Activated naive CD8-positive, alpha-beta T cell treated with anti-CD3 and anti-CD28 coated beads, Interleukin-2, amount 50 U/mL, for 16 hours (primary cell): Measurements from ENCODE around the gene GAPVD1.
"Not testable (repeated sequence)": the region's sequence is repeated elsewhere in the genome, so short reads cannot be mapped to it uniquely, and the experiment has no call there.

ENCODE experiments used
- DNase-seq: peaks from one replicate; pipeline ENCODE4 v3.0.0-alpha.2; 2020; ENCODE audit warnings: low read depth, low spot score

GAPVD1 gene, protein sequence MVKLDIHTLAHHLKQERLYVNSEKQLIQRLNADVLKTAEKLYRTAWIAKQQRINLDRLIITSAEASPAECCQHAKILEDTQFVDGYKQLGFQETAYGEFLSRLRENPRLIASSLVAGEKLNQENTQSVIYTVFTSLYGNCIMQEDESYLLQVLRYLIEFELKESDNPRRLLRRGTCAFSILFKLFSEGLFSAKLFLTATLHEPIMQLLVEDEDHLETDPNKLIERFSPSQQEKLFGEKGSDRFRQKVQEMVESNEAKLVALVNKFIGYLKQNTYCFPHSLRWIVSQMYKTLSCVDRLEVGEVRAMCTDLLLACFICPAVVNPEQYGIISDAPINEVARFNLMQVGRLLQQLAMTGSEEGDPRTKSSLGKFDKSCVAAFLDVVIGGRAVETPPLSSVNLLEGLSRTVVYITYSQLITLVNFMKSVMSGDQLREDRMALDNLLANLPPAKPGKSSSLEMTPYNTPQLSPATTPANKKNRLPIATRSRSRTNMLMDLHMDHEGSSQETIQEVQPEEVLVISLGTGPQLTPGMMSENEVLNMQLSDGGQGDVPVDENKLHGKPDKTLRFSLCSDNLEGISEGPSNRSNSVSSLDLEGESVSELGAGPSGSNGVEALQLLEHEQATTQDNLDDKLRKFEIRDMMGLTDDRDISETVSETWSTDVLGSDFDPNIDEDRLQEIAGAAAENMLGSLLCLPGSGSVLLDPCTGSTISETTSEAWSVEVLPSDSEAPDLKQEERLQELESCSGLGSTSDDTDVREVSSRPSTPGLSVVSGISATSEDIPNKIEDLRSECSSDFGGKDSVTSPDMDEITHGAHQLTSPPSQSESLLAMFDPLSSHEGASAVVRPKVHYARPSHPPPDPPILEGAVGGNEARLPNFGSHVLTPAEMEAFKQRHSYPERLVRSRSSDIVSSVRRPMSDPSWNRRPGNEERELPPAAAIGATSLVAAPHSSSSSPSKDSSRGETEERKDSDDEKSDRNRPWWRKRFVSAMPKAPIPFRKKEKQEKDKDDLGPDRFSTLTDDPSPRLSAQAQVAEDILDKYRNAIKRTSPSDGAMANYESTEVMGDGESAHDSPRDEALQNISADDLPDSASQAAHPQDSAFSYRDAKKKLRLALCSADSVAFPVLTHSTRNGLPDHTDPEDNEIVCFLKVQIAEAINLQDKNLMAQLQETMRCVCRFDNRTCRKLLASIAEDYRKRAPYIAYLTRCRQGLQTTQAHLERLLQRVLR (N-terminal part only)

DNA sequence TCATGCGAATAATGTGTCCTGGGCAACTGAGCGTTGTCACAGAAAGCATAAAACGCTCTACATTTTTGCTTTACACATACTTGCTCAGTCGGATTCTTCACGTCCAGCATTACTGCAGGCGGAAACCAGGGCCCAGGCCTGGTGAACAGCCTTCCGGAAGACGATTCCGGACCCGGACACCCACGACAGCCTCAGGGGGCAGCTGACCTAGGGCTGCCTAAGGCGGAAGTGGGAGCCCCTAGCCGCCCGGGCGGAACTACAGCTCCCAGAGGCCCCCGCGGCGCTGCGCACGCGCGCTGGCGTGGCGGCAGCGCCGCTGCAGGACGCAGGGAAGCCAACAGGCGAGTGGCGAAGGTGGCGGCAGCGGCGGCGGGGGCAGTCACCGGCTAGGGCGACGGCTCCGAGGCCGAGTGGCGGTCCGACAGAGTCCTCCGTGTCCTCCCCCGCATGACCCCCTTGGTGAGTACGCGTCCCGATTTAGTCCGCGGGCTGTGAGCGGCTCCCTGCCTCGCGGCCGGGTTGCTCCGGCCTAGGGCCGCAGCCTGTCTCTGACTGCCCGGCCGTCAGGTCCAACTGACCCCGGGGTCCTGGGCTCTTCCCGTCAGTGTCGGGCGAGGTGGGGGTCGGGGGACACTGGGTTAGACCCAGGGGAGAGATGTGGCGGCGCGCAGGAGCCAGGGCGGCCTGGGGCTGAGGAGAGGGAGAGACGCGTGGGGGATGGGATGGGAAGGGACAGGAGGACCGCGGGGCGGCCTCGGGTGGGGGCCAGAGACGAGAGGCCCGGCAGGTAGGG, at the start of gene GAPVD1:
Gene GAPVD1 (plus strand): TSS at position 326 of the 793 bp plus-strand sequence. CDS start 37,096 bp downstream, outside the sequence.
- peak; percentile 65 for DNase-seq

GRCh38 chr9:125214186-125214585, 47.4 kb upstream of the GAPVD1 start:
- no peak for DNase-seq

- DNase-seq: no peak
Measured at GRCh38 chr9:125218621-125219020, 43.0 kb upstream of the GAPVD1 start.

GRCh38 chr9:125224858-125225257, 36.8 kb upstream of the GAPVD1 start:
- DNase-seq: not testable (repeated sequence)

GRCh38 chr9:125227761-125228160, 33.9 kb upstream of the GAPVD1 start:
- DNase-seq: no peak

DNA sequence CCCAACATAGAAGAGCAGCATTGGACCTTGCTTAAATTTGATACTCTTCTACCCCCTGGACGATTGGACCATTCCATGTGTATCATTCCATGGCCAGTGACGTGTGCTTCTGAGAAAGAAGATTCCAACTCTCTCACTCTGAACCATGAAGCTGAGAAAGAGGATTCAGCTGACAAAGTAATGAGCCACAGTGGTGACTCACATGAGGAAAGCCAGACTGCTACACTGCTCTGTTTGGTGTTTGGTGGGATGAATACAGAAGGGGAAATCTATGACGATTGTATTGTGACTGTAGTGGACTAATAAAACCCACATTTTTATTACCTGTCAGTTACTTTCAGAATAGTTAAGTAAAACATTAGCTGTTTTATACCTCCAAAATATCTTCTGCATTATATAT, 27.9 kb upstream of the GAPVD1 start:
- DNase-seq: no peak

DNA sequence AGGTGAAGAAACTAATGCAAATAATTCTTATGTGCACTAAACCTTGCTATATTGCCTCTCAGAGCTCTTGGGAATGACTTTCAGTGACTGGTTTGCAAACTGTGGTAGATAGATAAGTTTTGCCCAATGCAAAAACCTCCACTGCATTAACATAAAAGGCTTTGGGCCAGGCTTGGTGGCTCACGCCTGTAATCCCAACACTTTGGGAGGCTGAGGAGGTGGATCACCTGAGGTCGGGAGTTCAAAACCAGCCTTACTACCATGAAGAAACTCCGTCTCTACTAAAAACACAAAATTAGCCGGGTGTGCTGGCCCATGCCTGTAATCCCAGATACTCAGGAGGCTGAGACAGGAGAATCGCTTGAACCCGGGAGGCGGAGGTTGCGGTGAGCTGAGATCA, 27.5 kb upstream of the GAPVD1 start:
- DNase-seq: not testable (repeated sequence)

- no peak for DNase-seq
Measured at GRCh38 chr9:125235804-125236519, 25.7 kb upstream of the GAPVD1 start.

- not testable (repeated sequence) for DNase-seq
Measured at GRCh38 chr9:125236520-125237159, 25.0 kb upstream of the GAPVD1 start.

DNA sequence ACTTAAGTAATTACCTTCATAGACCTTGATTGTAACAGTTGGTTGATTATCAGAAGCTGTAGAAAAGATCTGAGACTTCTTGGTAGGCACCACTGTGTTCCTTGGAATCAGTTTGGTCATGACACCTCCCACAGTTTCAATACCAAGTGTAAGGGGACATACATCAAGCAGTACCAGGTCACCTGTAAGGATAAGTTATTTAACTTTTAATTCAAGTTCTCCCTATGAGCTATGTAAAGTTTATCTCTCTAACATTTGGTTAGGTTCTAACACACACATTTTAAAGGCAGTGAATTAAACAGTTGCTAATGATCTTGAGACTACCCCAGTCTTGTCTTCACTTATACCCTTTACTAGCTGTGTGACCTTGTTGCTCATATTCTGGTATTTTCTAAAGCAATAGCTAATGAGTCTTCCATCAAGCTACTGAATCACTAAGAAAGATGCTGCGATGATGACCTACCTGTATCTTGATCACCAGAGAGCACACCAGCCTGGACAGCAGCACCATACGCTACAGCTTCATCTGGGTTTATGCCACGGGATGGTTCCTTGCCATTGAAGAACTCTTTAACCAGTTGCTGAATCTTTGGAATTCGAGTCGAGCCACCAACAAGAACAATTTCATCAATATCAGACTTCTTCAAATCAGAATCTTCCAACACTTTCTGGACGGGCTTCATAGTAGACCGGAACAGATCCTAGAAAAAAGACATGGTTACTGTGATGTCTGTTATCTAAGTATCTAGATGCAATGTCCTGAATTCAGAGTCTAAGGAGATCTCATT, 23.3 kb upstream of the GAPVD1 start:
- DNase-seq: no peak

GRCh38 chr9:125238915-125239446, 22.6 kb upstream of the GAPVD1 start:
- DNase-seq: no peak

DNA sequence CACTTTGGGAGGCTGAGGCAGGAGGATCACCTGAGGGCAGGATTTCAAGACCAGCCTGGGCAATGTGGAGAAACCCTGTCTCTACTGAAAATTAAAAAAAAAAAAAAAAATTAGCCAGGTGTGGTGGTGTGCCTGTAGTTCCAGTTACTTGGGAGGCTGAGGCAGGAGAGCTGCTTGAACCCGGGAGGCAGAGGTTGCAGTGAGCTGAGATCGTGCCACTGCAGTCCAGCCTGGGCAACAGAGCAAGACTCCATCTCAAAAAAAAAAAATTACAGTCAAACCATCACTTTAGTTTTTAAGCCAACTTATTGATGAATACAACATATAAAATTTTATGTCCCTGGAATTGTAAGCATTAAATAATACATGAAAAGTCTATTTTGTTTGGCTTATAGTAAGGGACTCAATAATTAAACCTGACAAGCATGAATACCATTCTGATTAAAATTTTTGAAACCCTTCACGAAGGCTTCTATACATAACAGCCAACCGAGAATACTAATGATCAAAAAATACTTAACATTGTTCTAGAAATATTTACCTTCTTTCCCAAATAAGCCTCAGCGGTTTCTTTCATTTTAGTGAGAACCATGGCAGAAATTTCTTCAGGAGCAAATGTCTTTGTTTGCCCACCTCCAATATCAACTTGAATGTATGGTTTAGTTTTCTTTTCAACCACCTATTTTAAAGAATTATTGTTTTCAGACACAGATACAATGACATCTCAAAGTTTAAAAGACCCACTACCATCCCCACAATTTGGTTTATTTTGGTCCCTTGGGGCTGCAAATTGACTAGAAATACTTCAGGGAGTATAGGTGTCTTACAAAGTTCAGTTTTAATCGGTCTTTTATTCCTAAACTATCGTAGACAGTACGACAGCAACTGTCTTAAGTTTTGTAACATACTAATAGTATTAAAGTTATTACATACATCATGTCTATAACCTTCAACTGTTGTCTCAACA, 21.7 kb upstream of the GAPVD1 start:
- DNase-seq: no peak

DNA sequence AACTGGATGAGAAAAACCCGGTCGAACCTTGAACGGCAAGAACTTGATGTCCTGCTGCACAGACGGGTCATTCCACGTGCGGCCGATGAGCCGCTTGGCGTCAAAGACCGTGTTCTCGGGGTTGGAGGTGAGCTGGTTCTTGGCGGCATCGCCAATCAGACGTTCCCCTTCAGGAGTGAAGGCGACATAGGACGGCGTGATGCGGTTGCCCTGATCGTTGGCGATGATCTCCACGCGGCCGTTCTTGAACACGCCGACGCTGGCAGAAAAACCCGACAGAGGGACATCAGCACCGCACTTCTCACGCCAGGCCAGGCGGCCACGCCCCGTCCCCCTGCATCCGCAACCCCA, 21.0 kb upstream of the GAPVD1 start:
- peak; percentile 7 for DNase-seq

DNA sequence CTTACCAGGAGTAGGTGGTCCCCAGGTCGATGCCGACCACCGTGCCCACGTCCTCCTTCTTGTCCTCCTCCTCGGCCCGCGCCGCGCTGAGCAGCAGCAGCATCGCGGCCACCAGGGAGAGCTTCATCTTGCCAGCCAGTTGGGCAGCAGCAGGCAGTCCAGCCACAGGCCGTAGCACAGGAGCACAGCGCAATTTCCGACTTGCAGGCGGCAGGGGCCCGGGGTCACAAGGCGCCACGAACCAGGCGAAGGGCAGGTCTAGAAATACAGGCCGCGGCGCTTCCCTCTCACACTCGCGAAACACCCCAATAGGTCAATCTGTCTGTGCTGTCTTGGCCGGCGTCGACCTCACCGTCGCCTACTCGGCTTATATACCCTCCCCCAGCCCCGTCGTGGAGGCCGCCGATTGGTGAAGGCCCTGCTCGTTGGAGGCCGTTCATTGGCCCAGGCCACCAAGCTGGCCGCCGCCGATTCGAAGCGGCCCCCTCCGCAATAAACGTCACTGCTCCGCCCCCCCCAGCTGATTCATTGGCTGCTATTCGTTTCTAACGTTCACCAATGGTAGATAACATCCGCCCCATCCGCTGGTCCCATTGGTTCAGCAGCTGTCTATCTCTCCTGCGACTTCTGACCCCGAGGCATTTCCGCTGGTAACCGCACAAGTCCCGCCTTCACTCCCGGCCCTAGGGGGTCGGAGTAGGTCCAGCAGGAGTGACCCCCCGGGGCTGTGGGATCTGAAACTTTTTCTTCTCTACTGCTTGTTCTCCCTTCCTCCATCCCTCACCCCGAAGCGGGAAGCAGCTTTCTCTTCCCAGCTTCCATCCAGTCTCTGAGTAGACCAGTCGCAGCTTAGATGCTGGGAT, 20.4 kb upstream of the GAPVD1 start, which contains the start of gene HSPA5:
Gene HSPA5 (minus strand): TSS at position 344 of the 863 bp plus-strand sequence. CDS start 217 bp downstream, at position 127.
- DNase-seq: peak; percentile 99

GRCh38 chr9:125241863-125242739, 19.5 kb upstream of the GAPVD1 start:
- no peak for DNase-seq
